COLO829 (cell line): Measurements from ENCODE around the gene SPACA7.
"Not testable (repeated sequence)": the region's sequence is repeated elsewhere in the genome, so short reads cannot be mapped to it uniquely, and the experiment has no call there.

Experiments used
- DNase-seq: peaks from one replicate; pipeline ENCODE4 v3.0.0; 2012; ENCODE audit warnings: low spot score

SPACA7 gene

GRCh38 chr13:112424098-112424497, 47.9 kb downstream of the SPACA7 start:
- no peak for DNase-seq

DNA sequence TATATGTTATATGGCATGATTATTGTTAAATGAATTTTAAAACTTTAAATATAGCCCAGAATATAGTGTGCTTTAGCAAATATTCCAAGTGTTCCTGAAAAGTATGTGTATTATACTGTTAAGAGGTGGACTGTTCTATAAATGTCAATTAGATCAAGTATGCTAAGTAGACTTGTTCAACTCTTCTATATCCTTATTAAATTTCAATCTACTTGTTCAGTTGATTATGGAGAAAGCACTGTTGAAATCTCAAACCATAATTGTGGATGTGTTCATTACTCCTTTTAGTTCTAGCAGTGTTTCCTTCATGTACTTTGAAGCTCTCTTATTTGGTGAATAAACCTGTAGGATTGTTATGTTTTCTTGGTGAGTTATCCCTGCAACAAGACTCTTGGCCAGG, 52.5 kb downstream of the SPACA7 start:
- DNase-seq, result no peak

DNA sequence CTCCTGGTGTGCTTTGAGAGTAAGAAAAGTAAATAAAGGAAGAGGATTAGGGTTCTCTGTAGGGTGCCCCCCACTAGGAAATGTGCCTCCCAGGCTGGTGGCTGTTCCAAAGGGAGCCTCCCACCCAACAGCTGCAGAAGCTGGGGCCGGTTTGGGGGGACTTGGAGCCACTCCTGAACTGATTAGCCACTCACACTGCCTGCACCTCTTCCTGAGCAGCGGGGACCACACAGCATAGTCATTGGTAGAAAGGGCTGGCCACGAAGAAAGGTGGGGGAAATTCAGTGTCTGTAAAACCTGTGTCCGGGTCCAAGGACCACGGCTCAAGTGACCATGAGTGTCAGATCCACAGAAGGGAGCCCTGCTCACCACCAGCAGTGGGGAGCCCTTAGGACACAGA, 55.6 kb downstream of the SPACA7 start:
- DNase-seq, result no peak

DNA sequence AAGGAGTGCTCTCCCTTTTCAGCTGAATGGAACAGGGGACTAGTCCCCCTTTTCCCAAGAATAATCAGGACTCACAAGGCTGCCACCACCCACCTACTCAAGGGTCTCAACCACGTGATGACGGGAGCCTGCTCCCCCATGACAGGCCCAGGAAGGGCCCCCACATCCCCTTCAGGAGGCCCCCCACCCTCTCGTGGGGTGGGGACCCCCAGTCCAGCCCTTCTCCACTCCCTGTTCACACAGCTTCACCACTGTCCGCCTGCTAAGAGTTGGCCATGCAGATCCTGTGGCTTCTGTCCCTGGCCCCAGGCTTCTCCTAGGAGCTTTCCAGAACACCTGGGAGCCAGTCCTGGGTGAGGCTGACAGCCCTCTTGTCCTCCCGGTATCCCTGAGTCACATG, 56.6 kb downstream of the SPACA7 start:
- DNase-seq, result not testable (repeated sequence)

- DNase-seq, result not testable (repeated sequence)
Measured at GRCh38 chr13:112433517-112433916, 57.4 kb downstream of the SPACA7 start.

DNA sequence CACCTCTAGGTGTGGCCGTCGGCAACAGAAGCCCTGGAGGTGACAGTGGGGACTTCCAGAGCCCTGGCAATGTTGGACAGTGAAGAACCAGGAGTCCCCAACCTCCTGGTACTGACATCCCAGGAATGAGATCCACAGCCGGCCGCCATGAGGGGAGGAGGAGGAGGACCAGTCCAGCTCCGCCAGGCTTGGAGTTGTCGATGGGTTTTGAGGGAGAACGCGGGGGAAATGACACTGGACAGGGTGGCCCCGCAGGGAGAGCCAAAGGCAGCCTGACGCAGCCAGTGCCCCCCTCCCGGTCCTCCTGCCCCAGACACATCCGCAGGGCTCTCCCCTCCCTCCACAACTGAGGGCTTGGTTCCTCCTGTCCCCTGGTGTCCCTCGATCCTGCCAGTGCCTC, 57.9 kb downstream of the SPACA7 start:
- no peak for DNase-seq

DNA sequence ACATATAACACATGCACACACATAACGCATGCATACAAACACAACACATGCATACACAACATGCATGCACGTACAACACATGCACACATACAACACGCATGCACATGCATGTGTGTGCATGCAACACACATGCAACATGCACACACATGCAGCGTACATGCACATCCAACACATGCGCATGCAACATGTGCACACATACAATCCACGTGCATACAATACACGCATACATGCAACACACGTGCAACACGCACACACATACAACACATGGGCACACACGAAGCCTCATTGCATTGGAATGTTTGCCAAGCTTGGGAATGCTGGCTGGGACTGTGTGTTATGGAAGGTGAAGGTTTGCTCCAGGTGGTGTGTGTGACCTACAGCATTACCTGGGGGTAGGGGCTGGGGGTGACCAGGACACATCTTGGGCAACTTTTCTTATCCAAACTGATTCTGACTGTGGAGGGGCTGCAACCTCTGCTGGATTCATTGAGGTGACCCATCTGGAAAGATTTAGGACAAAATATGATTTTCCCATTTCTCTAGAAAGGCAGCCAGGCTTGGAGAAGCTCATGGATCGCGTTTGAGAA, 58.9 kb downstream of the SPACA7 start:
- no peak for DNase-seq

DNA sequence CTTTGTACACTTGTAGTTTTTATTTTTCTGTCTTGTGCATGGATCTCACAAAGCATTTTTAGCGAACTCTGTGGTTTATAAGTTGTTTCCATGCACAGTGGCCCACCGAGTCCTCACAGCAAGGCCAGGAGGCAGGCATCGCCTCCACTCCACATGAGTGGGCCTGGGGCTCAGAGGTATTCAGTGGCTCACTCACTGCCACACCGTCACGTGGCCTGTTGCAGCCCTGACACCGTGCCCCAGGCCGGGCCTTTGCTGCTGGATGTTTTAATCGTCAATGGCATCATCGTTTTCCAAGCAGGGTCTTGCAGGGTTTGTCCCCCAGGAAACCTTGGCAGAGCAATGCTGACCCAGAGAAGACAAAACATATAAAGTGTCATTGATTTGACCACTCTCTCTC, 59.8 kb downstream of the SPACA7 start:
- no peak for DNase-seq

DNA sequence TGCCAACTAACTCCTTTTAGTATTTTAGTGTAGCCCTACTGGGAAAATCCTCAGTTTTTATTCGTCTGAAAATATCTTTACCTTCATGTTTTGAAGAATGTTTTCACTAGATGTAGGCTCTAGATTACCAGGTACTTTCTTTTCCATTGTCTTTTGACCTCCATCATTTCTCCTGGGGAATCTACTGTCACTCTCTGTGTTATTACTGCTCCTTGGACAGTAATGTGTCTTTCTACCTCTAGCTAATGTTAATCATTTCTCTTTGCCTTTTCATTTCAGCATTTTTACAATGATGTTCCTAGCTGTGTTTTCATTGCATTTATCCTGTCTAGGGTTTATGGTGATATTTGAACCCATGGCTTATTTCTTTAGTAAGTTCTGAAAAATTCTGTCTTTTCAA, 61.9 kb downstream of the SPACA7 start:
- DNase-seq, result no peak

DNA sequence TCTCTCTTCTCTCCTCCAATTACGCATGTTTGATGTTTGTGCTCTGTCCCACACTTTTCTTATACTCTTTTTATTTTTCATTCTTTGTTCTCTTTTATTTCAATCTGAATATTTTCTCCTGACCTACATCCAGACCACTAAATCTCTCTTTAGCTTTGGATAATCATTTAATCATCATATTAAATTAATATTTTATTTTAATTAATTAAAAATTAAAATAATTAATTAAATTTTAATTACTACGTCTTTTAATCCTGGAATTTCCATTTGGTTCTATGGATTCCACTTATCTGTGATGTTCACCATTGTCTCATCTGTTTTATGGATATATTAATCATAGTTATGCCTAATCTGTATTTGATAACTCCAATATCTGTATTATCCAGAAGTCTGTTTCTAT, 62.4 kb downstream of the SPACA7 start:
- no peak for DNase-seq

DNA sequence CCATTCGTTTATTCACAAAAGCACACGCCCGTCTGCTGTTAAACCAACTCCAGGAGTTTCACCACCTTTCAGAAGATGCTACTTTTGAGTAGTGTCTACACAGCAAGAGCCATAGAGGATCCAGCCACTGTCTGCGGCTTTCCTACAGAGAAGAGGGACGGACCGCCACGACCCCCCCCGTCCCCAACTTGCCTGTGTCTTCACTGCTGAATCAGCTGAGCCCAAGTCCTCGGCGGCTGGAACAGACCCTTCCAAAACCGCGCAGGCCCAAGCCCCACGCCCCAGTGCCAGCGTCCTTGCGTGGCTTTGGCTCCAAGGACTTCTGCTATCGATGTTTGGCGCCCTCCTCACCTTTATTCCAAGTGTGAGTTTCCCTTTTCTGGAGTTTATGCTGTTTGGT, 65.1 kb downstream of the SPACA7 start:
- no peak for DNase-seq

- no peak for DNase-seq
Measured at GRCh38 chr13:112441779-112442310, 65.7 kb downstream of the SPACA7 start.

GRCh38 chr13:112442483-112443090, 66.4 kb downstream of the SPACA7 start:
- no peak for DNase-seq

DNA sequence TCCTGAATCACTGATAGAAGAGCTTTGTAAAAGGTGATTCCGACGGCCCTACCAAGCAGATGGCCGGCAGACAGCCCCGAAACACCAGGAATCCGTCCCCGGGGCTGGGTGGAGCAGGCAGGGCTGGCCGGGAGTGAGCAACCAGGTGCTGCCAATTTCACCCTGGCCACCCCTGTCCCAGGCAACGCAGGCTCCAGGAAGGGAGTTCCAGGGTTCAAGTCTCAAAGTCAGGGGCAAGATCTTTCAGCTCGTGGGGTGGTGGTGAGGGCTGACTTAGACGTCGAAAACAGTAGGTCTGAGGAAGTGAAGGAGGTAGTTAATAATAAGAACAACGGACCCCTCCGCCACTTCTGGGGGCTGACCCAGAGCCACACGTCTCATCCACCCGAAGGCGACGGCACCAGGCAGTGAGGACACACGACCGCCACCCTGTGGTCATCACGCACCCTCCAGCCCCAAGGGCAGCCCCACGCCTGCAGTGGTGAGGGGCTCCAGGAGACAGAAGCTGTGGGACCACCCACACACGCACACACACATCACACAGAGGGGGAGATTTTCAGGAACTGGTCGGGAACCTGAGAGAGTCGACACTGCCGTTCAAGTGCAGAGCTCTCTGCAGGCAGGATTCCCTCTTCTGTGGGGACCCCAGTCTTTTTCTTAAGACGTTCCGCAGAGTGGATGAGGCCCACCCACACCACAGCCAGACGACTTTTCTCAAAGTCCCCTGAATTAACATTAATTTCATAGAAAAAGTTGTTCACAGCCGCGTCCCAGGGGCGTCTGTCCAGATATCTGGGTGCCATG, 67.2 kb downstream of the SPACA7 start:
- DNase-seq, result no peak

GRCh38 chr13:112443995-112444311, 67.8 kb downstream of the SPACA7 start:
- peak; percentile 70 for DNase-seq

DNA sequence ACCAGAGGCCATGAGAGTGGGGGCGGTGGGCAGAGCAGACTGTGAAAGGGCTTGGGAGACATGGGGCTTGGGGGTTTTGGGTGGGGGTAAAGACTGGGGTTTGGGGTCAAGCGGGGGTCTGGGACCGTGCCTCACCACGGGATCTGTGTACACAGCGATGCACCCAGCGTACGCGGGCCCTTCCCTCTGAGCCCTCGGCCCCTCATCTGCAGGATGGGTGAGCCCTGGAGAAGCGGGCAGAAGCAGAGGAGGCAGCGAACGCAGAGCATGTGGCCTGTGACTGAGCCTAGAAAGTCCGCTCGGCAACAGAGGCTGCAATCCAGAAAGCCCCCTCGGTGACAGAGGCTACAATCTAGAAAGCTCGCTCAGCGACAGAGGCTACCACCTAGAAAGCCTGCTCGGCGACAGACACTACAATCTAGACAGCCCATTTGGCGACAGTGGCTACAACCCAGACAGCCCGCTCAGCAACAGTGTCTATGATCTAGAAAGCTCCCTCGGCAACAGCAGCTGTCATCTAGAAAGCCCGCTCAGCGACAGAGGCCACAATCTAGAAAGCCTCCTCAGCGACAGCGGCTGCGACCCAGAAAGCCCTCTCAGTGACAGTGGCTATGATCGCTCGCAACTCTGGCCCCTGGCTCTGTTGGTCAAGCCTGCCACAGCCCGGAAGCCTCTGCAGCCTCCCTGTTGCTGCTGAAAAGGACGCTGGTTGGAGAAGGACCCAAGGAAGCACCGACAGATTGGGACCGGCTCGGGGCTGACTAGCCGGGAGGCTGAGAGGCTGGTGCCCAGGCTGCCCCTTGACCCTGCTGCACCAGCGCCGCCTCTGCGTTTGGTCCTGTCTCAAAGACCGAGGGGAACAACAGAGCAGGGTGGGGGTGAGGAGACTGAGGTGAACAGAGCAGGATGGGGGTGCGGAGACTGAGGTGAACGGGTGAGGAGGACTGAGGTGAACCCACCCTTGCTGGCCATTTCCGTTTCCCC, 68.6 kb downstream of the SPACA7 start:
- DNase-seq, result no peak

- DNase-seq, result no peak
Measured at GRCh38 chr13:112445411-112446271, 69.5 kb downstream of the SPACA7 start.

- no peak for DNase-seq
Measured at GRCh38 chr13:112446347-112446861, 70.2 kb downstream of the SPACA7 start.

GRCh38 chr13:112446867-112447266, 70.7 kb downstream of the SPACA7 start:
- DNase-seq, result no peak

GRCh38 chr13:112447306-112447705, 71.2 kb downstream of the SPACA7 start:
- DNase-seq, result no peak
